Measurements from ENCODE around the gene ADD3. TPM values are rescaled to one million over a fixed set of nuclear protein-coding genes. Genes with fewer than 3 reads are reported as not detected.

Gene ADD3
- total and polyA plus RNA-seq, 2 of the 13 experiments (the other 11 are each of a cell fraction or from before 2014, with no cell fraction given) = 44.7 to 57.5 TPM

DNA sequence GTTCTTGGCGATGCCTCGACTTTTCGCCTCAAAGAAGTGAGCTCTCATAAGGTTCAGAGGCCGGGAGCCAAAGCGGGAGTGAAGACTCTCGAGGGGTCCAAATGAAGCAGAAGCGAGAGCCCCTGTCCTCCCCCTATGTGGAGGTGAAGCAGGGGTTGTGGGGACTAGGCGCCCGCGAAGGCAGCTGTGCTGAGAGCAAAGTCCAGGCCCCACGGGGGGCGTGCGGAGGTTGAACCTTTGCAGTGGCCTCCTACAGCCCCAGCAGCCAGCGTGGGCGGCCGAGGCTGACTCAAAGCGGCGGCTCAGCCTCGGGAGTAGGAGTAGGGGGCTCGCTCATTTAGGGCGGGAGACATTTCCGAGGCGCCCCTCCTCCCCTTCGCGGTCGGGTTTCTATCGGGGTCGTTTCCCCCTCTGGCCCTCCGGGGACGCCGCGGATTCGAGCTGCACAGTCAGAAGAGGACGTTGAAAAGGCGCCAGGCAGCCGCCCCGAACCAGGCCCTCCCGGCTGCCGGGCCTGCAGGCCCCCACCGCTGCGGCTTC, 553 bp upstream of the ADD3 start (continued):
- TF ChIP-seq, protein P1, sequence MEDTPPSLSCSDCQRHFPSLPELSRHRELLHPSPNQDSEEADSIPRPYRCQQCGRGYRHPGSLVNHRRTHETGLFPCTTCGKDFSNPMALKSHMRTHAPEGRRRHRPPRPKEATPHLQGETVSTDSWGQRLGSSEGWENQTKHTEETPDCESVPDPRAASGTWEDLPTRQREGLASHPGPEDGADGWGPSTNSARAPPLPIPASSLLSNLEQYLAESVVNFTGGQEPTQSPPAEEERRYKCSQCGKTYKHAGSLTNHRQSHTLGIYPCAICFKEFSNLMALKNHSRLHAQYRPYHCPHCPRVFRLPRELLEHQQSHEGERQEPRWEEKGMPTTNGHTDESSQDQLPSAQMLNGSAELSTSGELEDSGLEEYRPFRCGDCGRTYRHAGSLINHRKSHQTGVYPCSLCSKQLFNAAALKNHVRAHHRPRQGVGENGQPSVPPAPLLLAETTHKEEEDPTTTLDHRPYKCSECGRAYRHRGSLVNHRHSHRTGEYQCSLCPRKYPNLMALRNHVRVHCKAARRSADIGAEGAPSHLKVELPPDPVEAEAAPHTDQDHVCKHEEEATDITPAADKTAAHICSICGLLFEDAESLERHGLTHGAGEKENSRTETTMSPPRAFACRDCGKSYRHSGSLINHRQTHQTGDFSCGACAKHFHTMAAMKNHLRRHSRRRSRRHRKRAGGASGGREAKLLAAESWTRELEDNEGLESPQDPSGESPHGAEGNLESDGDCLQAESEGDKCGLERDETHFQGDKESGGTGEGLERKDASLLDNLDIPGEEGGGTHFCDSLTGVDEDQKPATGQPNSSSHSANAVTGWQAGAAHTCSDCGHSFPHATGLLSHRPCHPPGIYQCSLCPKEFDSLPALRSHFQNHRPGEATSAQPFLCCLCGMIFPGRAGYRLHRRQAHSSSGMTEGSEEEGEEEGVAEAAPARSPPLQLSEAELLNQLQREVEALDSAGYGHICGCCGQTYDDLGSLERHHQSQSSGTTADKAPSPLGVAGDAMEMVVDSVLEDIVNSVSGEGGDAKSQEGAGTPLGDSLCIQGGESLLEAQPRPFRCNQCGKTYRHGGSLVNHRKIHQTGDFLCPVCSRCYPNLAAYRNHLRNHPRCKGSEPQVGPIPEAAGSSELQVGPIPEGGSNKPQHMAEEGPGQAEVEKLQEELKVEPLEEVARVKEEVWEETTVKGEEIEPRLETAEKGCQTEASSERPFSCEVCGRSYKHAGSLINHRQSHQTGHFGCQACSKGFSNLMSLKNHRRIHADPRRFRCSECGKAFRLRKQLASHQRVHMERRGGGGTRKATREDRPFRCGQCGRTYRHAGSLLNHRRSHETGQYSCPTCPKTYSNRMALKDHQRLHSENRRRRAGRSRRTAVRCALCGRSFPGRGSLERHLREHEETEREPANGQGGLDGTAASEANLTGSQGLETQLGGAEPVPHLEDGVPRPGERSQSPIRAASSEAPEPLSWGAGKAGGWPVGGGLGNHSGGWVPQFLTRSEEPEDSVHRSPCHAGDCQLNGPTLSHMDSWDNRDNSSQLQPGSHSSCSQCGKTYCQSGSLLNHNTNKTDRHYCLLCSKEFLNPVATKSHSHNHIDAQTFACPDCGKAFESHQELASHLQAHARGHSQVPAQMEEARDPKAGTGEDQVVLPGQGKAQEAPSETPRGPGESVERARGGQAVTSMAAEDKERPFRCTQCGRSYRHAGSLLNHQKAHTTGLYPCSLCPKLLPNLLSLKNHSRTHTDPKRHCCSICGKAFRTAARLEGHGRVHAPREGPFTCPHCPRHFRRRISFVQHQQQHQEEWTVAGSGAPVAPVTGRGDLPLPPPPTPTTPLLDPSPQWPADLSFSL (CRISPR knock-in tag; IDR thresholded peaks at IDR 0.05) = peak; percentile 36; the same call in 1 of the 2 replicates
- TF ChIP-seq ZFP62 (CRISPR knock-in tag; IDR thresholded peaks at IDR 0.05) (no peak), CEBPZ (IDR thresholded peaks at IDR 0.05; ENCODE audit: low read length) (no peak), ZNF207 (IDR thresholded peaks at IDR 0.05; ENCODE audit: borderline replicate concordance) (no peak), MAF1 (CRISPR knock-in tag; IDR thresholded peaks at IDR 0.05; ENCODE audit: borderline replicate concordance) (no peak), BHLHE40 (IDR thresholded peaks at IDR 0.05; ENCODE audit: low read length) (no peak), ZNF749 (CRISPR knock-in tag; IDR thresholded peaks at IDR 0.05; ENCODE audit: borderline replicate concordance) (no peak), HOXA7 (CRISPR knock-in tag; IDR thresholded peaks at IDR 0.05) (no peak), SP2 (CRISPR knock-in tag; IDR thresholded peaks at IDR 0.05) (no peak), ZNF225 (CRISPR knock-in tag; IDR thresholded peaks at IDR 0.05) (peak; percentile 62; the same call in 1 of the 2 replicates), ZSCAN29 (CRISPR knock-in tag; conservative IDR thresholded peaks at IDR 0.05) (no peak), ZNF296 (CRISPR knock-in tag; conservative IDR thresholded peaks at IDR 0.05) (no peak), SRSF4 (IDR thresholded peaks at IDR 0.05; ENCODE audit: low read depth, low read length, poor library complexity, severe bottlenecking) (no peak)
- TF ChIP-seq, protein P2, sequence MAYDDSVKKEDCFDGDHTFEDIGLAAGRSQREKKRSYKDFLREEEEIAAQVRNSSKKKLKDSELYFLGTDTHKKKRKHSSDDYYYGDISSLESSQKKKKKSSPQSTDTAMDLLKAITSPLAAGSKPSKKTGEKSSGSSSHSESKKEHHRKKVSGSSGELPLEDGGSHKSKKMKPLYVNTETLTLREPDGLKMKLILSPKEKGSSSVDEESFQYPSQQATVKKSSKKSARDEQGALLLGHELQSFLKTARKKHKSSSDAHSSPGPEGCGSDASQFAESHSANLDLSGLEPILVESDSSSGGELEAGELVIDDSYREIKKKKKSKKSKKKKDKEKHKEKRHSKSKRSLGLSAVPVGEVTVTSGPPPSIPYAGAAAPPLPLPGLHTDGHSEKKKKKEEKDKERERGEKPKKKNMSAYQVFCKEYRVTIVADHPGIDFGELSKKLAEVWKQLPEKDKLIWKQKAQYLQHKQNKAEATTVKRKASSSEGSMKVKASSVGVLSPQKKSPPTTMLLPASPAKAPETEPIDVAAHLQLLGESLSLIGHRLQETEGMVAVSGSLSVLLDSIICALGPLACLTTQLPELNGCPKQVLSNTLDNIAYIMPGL (CRISPR knock-in tag; IDR thresholded peaks at IDR 0.05; ENCODE audit: borderline replicate concordance in 1 of 2, low read depth in 1 of 2) = peak in 1 of 2 experiments; percentile 67; a peak in 2 of 4 replicates
- TF ChIP-seq, protein P3, sequence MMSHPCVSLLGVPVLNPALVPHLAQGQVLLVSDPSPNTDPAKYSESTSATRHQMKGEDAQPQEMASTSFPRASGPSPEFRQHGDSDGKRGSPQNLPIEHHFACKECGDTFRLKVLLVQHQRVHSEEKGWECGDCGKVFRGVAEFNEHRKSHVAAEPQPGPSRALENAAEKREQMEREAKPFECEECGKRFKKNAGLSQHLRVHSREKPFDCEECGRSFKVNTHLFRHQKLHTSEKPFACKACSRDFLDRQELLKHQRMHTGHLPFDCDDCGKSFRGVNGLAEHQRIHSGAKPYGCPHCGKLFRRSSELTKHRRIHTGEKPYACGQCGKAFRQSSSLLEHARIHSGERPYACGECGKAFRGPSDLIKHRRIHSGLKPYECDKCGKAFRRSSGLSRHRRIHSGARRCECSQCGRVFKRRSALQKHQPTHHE (CRISPR knock-in tag; IDR thresholded peaks at IDR 0.05; ENCODE audit: borderline replicate concordance) = no peak

Measured in HepG2 (cell line).